ENCODE measurements around the gene ANKRD23.

Gene ANKRD23

GRCh38 chr2:96838345-96839292, 5.2 kb downstream of the ANKRD23 start:
- no peak for DNase-seq (ENCODE audit: low read depth, low spot score)

- no peak for DNase-seq (ENCODE audit: low read depth, low spot score)
These were observed 6.2 kb downstream of the ANKRD23 start for GRCh38 chr2:96837575-96837974.

- no peak for DNase-seq (ENCODE audit: low read depth, low spot score)
These were observed 8.0 kb downstream of the ANKRD23 start for GRCh38 chr2:96835830-96836229.

- DNase-seq (ENCODE audit: low read depth, low spot score), result peak; percentile 74
These were observed 10.9 kb downstream of the ANKRD23 start for GRCh38 chr2:96832754-96833507.

- no peak for DNase-seq (ENCODE audit: low read depth, low spot score)
These were observed 11.4 kb downstream of the ANKRD23 start for GRCh38 chr2:96832408-96832753.

GRCh38 chr2:96831679-96832078, 12.1 kb downstream of the ANKRD23 start:
- DNase-seq (ENCODE audit: low read depth, low spot score), result peak; percentile 59

- DNase-seq (ENCODE audit: low read depth, low spot score), result no peak
These were observed 13.7 kb downstream of the ANKRD23 start for GRCh38 chr2:96830044-96830562.

- DNase-seq (ENCODE audit: low read depth, low spot score), result no peak
These were observed 14.9 kb downstream of the ANKRD23 start for GRCh38 chr2:96828874-96829273.

GRCh38 chr2:96828436-96828835, 15.4 kb downstream of the ANKRD23 start:
- no peak for DNase-seq (ENCODE audit: low read depth, low spot score)

GRCh38 chr2:96826546-96827278, 17.1 kb downstream of the ANKRD23 start:
- DNase-seq (ENCODE audit: low read depth, low spot score), result no peak

- DNase-seq (ENCODE audit: low read depth, low spot score), result no peak
These were observed 18.8 kb downstream of the ANKRD23 start for GRCh38 chr2:96825057-96825456.

- DNase-seq (ENCODE audit: low read depth, low spot score), result peak; percentile 86
These were observed 19.5 kb downstream of the ANKRD23 start for GRCh38 chr2:96824079-96824870.

GRCh38 chr2:96823198-96823597, 20.6 kb downstream of the ANKRD23 start:
- no peak for DNase-seq (ENCODE audit: low read depth, low spot score)

GRCh38 chr2:96822786-96823185, 21.0 kb downstream of the ANKRD23 start:
- DNase-seq (ENCODE audit: low read depth, low spot score), result no peak

- peak; percentile 15 for DNase-seq (ENCODE audit: low read depth, low spot score)
These were observed 22.6 kb downstream of the ANKRD23 start for GRCh38 chr2:96821113-96821675.

- no peak for DNase-seq (ENCODE audit: low read depth, low spot score)
These were observed 23.8 kb downstream of the ANKRD23 start for GRCh38 chr2:96819876-96820511.

GRCh38 chr2:96819128-96819875, 24.5 kb downstream of the ANKRD23 start:
- no peak for DNase-seq (ENCODE audit: low read depth, low spot score)

GRCh38 chr2:96817882-96818281, 25.9 kb downstream of the ANKRD23 start:
- DNase-seq (ENCODE audit: low read depth, low spot score), result no peak

All from astrocyte of the hippocampus (primary cell).